HG03175 (cell line): ENCODE data around the gene PPP4R4.

ENCODE experiments used
- ATAC-seq: cut with Tn5 transposase; IDR thresholded peaks from one replicate; pipeline ENCODE4 v1.9.1; 2021; ENCODE audit warnings: mild to moderate bottlenecking, moderate library complexity; ENCODE audit not compliant: unreplicated experiment

PPP4R4 gene, protein sequence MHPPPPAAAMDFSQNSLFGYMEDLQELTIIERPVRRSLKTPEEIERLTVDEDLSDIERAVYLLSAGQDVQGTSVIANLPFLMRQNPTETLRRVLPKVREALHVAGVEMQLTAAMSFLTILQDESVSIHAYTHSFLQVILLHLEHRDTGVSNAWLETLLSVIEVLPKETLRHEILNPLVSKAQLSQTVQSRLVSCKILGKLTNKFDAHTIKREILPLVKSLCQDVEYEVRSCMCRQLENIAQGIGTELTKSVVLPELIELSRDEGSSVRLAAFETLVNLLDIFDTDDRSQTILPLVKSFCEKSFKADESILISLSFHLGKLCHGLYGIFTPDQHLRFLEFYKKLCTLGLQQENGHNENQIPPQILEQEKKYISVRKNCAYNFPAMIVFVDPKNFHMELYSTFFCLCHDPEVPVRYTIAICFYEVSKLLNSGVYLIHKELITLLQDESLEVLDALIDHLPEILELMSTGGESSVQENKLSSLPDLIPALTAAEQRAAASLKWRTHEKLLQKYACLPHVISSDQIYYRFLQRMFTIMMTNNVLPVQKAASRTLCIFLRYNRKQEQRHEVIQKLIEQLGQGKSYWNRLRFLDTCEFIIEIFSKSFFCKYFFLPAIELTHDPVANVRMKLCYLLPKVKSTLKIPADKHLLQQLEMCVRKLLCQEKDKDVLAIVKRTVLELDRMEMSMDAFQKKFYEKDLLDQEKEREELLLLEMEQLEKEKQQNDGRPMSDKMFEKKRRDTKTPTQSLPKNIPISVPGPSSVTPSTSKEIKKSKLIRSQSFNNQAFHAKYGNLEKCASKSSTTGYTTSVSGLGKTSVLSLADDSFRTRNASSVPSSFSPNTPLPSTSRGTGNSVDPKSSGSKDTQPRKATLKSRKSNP

DNA sequence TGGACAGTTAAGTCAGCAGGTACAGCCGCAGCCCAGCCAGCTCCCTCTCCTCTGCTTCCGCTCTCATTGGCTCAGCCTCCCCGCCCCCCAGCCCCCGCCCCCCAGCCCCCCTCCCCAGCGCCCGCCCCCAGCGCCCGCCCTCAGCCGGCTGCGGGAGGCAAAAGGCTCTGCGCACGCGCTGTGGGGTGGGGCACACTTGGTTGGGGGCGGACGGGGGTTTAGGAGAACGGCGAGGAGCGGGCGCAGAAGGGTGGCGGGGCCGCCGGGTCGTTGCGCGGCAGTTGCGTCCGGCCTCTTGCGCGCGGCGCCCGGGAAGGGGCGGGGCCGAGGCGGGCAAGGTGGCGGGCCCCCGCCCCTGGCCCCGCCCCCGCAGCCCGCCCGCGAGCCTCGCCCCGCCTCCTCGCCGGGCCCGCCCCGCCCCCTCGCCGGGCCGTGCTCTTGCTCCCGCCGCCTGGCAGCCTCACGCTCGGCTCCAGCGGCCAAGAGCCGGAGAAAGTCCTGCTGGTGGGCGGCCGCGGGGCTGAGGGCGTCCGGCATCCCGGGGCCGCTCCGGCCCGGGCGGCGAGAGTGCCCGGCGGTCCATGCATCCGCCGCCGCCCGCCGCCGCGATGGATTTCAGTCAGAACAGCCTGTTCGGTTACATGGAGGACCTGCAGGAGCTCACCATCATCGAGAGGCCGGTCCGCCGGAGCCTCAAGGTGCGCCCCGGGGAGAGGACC is at the start of gene PPP4R4:
Gene PPP4R4, plus strand, starts transcription at position 438 of the 719 bp plus-strand sequence. Its CDS starts 144 bp downstream, at position 582.
- ATAC-seq, result peak; percentile 87

DNA sequence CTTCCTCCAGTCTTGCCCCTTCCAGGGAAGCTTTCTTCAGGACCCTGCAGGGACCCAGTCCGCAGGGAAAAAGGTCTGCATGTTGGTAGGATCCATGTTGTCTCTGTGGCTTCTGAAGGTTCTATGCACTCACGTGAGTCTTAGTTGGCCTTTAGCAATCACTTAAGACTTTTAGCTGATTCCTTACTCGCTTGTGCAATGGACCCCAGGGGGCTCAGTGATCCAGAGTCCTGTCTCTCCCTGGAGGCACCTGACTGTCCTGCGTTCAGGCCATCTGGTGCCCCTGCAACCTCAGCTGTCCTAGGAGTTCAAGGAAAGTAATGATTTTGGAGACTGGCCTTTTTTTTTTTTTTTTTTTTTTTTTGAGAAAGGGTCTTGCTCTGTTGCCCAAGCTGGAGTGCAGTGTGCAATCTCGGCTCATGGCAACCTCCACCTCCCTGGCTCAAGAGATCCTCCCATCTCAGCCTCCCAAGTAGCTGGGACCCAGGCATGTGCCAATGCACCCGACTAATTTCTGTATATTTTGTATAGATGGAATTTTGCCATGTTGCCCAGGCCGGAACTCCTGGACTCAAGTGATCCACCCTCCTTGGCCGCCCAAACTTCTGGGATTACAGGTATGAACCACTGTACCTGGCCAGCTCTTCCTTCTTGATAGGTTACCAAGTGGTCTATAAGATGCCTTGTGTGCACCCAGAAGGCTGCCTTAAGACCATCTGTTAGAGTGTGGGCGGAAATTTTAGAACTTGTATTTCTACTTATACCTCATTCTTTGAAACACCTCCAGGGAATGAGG is 49.3 kb upstream of the PPP4R4 start:
- no peak for ATAC-seq

DNA sequence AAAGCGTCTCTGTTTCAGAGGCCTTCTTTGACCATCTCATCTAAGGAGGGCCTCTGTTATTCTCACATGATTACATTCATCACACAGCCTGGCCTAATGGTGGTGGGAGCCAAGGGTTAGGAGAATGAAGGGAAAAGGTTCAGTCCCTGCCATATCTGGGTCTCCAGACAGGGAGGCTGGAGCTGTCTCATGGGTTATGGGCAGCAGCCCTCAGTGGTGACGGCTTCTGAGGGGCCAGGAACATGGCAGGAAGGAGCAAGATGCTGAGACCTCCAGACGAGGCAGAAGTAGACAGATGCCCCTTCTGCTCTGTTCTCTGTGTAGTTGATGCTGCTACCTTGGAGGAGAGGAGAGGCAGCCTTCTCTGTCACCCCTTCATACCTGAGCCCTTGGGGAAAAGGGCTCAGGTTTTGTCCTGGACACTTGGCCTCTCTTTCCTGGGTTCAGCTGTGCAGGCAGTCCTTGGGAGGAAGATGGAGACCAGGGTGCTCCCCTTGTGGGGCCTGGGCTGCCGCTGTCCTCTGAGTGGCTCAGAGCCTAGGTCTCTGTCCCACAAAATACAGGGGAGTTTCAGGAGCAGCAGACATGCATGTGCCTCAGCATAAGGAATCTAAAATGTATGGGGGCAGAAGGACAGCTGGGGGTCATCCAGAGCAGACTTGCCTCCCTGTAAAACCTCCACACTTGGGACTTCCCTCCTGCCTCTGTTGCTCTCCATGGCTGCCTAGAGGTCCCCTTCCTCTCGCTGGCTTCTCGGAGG is 48.3 kb upstream of the PPP4R4 start:
- no peak for ATAC-seq

DNA sequence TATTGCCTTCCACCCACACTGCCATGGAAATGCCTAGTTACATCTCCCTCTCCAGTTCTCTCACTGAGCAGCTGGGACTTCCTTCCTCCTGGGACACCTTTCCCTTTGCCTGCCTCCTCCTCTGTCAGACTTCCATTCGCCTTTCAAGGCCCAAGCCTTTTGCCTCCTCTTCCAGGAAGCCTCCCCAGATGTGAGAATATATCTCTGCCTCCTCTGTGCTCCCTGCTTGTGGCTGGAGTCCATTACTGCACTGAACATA is 47.8 kb upstream of the PPP4R4 start:
- no peak for ATAC-seq

DNA sequence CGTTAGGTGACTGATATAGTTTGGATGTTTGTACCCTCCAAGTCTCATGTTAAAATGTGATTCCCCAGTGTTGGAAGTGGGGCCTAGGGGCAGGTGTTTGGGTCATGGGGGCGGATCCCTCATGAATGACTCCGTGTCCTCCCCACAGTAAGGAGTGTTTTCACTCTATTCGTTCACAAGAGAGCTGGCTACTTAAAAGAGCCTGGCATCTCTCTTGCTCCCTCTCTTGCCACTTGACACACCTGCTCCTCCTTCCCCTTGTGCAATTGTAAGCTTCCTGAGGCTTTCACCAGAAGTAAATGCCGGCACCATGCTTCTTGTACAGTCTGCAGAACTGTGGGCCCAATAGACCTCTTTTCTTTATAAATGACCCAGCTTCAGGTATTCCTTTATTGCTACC is 47.3 kb upstream of the PPP4R4 start:
- no peak for ATAC-seq

DNA sequence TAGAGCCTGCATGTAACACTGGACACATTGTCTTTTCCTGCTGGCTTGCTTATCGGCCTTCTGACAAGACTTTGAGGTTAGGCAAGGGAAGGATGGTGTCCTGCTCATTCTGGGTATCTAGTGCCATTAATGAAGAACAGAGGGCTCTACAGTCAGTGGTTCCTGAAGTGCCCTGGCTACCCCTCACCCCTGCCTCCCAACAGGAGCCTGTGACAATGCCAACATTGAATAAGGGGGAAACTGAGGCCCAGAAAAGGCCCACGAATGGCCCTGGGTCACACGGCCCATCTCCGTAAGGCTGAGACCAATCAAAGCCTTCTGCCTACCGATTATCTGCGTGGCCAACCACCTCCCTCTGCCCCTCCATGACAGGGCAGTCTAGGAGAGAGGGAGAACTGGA is 46.8 kb upstream of the PPP4R4 start:
- ATAC-seq, result no peak

DNA sequence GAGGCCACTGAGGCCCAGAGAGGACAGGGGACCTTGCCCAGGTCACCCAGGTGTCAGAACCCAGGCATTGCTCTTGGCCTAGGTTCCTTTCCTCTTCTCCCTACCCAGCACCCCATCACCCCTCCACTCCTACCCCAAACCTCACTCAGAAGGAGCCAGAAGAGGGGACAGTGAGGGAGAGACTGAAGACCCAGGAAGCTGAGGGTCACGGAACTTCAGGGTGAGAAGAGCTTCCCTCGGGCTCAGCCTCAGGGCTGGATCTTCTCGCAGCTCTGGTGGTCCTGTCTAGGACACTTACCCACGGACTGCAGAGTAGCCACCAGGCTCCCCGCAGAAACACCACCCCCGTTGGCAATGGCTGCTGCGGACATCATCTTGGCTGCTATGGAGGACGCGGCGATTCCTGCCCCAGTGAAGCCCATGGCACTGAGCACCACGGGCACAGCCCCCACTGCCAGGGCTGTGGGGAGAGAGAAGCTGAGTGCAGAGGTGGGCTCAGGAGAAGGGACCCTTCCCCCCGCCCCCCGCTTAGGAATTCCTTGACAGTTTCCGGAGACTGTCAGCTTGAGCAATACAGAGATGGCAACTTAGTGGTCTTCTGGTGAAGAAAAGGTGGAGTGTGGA is 45.8 kb upstream of the PPP4R4 start:
- no peak for ATAC-seq

DNA sequence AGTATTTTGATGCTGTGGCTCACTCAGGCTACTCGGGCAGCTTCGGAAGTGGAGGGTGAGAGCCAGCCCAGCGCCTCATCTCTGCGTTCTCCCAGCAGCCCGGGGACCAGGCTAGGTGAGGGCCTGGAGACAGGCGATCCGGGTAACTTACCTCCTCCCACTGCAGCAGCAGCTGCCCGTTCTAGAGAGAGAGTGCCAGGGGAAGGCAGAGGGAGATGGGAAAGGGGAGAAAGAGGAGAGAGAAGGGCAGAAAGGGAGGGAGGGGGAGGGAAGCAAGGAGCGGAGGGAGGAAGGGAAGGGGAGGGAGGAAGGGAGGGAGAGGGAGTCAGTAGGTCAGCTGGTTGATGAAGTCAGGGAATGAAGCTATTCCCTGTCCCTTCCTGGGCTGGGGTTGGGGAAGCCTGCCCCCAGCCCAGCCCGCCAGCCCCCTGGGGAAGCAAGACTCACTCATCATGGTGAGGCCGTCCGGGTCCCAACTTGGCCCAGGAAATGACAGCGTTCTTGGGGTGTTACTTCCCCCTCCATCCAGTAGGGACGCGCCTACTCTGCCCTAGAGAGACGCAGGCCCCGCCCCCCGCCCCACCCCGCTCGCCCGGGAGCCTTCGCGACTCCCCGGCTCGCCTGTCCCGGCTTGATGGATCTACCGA is 44.9 kb upstream of the PPP4R4 start, which contains the start of gene IFI27L2:
Gene IFI27L2, minus strand, starts transcription at position 494 of the 647 bp plus-strand sequence. Its CDS starts 40 bp downstream, at position 454.
- peak; percentile 94 for ATAC-seq

DNA sequence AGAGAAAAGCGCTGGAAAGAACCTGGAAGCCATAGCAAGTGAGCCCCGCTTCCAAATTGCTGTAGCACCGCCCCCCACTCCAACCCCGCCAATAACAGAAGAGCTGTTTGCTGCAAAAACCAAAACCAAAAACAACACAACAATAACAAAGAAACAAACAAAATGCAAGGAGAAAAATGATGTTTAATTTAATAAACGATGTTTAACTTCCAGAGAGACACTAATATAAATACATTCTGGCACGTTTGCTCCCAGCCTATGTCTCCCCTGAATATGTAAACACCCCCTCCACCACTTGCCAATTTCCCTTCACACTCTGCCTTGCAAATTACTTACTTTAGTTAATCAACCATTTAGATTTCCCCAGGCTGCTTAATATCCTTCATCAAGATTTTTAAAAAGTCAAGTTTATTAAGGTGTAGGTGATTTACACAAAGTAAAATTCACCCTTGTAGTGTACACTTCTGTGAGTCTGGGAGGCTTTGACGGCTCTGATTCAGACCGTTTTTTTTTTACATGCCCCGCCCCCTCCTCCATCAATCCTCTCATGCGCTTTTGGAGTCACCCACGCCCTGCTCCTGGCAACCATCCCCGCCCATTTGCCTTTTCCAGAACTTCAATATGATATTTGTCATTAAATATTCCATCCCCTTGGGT is 44.2 kb upstream of the PPP4R4 start:
- no peak for ATAC-seq

DNA sequence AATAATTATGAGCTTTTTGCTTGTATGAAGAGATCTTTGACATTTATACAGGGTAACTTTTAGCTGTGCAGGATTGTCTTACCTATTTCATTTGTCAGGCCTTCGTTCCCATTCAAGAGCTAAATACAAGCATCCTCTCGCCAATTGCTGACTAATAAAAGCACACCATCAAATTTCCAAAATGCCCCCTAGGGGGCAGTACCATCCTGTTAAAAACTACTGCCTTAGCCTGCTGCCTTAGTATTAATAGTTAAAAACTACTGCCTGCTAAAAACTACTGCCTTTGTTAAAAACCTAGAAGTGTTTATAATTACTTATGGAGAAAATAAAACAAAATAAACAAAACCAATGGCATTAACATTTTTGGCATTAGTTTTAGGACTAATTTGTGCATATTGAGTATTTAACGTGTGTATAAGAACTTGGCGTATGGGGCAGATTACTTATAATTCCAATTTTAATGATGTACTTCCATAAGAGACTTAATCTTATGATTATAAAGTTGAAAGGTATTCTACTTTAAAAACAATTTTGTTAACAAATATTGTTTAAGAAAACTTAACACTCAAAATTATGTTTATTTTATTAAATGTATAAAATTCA is 41.7 kb upstream of the PPP4R4 start:
- no peak for ATAC-seq

DNA sequence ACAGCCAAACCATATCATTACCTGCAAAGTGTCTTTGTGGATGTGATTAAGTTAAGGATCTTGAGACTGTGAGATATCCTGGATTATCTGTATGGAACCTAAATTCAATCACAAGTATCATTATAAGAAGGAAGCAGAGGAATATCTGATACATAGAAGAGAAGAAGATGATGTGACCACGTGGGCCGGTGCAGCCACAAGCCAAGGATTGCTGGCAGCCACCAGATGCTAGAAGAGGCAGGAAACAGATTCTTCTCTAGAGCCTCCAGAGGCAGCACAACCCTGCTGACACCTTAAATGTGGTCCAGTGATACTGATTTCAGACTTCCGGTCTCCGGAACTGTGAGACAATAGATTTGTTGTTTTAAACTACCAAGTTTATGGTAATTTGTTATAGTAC is 38.6 kb upstream of the PPP4R4 start:
- no peak for ATAC-seq

DNA sequence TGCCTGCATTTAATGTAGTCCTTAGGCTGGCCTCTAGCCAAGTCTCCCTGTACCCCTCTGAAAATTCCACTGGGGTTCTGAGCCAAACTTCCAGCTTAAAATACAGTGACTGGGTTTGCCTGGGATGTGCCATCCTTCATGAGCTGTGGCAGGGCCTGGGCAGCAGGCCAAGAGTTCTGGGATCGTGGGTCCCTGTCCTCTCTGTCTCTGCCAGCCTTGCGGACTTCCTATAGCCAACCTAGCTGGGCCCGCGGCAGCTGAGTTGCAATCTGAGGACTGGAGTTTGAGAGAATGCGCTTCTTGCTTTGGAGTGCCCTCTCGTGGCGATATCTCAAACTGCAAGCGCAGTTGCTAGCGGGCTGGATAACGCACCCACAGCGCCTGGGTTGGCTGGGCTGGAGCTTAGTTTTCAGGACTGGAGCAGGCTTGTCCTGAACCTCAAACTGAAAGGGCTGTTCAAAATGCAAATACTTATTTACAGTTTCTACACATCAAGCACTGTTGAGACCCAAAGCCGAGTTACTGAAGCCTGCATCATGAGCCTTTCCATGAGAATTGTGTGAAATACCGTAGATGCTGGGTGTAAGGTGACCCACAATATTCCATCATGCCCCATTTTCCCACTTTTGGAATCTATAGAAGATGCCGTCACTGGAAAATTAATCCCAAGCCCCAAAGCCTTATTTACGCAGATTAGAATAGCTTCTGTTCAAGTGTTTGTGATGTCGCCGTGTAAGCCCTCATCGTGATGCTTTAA is 37.4 kb upstream of the PPP4R4 start:
- ATAC-seq, result peak; percentile 74

DNA sequence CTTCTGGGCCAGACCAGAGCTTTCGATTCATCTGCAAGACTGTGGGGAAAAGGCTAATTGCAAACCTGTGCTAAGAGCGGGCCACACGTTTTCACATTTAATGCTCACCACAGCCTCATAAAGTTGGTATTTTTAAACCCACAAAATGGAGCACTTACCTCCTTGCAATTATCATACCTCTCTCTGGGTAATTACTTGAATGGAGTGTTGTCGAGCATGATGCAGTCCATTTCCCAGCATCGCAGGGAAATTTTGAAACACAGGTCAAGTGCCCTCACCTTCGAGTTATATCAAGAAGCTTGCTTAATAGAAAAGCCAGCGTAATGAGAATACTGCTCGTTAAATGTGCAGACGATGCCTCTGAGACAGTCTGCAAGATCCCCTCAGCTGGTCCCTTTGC is 35.9 kb upstream of the PPP4R4 start:
- ATAC-seq, result no peak

DNA sequence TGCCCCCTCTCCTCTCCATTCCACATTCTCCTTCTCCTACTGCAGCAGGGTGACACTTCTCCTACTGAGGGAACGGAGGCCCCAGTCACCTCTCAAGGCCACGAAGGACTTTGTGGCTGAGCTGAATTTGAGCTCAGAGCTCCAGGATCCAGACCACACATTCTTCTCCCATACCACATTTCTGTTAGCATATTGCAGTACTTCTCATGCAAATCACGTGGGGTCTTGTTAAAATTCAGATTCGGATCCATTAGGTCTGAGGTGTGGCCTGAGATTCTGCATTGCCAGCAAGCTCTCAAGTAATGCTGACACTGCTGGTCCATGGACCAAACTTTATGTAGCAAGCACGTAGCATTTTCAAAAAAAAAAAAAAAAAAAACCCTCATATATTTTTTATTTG is 35.1 kb upstream of the PPP4R4 start:
- no peak for ATAC-seq

DNA sequence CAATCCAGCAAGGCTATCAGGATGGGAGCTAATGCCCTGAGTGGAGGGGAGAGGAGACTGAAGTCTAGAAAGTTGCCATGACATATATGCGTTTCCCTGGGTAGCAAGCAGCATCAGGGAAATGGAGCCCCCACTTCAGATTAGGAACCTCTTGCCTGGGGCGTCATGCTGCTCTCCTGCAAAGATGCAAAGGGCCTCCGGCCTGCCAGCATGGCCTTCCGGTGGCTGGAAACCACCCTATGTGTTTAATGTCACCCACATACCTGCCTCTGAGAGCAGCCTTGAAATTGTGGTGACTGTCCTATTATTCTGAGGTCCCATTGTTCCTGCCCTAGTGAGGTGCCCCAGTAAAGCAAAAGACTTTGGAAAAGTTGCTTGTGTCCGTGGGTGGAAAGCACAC is 34.7 kb upstream of the PPP4R4 start:
- ATAC-seq, result no peak

DNA sequence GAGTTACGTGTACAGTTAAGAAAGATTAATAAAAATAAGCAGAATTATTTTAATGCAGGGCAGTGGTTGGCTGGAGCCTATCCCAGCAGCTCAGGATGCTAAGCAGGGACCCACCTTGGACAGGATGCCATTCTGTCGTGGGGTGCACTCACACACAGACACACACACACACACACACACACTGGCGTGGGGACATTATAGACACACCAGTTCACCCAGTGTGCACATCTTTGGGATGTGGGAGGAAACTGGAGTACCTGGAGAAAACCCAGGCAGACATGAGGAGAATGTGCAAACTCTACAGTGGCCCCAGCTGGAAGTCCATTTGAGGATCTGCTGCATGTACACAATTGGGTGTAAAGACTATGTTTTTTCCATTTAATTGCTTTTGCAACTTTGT is 31.9 kb upstream of the PPP4R4 start:
- no peak for ATAC-seq

DNA sequence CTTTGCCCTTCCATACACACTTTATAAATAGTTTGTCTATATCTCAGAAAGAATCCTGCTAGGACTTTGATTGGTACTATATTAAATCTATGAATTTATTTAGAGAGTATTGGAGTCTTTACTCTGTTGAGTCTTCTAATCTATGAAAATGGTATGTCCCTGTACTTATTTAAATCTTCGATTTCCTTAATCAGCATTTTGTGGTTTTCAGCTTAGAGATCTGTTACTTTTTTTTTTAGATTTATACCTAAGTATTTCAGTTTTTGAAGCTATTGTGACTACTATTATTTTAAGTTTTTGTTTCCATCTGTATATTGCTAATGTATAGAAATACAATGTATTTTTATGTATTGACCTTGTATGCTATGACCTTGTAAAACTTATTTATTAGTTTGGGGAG is 31.3 kb upstream of the PPP4R4 start:
- no peak for ATAC-seq
